GM19468 (cell line): Measurements from ENCODE around the gene TCEAL3.
"Not testable (repeated sequence)": the region's sequence is repeated elsewhere in the genome, so short reads cannot be mapped to it uniquely, and the experiment has no call there.

Source experiments
- ATAC-seq: cut with Tn5 transposase; IDR thresholded peaks from one replicate; pipeline ENCODE4 v1.9.1; 2021; ENCODE audit warnings: mild to moderate bottlenecking, moderate library complexity, moderate number of reproducible peaks; ENCODE audit not compliant: unreplicated experiment; ENCODE audit errors: extremely low read depth

Gene TCEAL3

GRCh38 chrX:103659460-103659859 is 51.7 kb downstream of the TCEAL3 start:
- ATAC-seq = not testable (repeated sequence)
